Heart left ventricle (tissue), 13 donors: ENCODE results near the gene LCE4A.

Source experiments
- CTCF ChIP-seq, 12 donors: fragments of 200-600 bp; sonication (generic) in 4 of 12; IDR thresholded peaks; one replicate each; pipeline versions ENCODE4 v1.5.0 to v1.8.0; 2018 to 2022; ENCODE audit warnings: antibody characterized with exemption in 12 of 12, mild to moderate bottlenecking in 5 of 12
- POLR2A ChIP-seq, 2 donors: fragments of 450-650 bp; IDR thresholded peaks; one replicate each; pipeline ENCODE4 v1.6.1; 2017; ENCODE audit warnings: antibody characterized with exemption in 2 of 2, mild to moderate bottlenecking in 2 of 2, moderate library complexity in 2 of 2
- donor health status: ischemic (EF 13 %, LVEDD 7.1; RV severe dilation, severe dysfunction).
- donor health status: DM: no; HTN: yes; CAD: no.
- donor health status: DM: no; HTN: no; CAD: no.
- donor health status: ischemic (EF 25% LVEDD 6.9; RV normal size, moderate dysfunction).
- donor health status: ischemic (EF 25% LVEDD 5.7; RV mildly dilated, moderate dysfunction).
- donor health status: ischemic (EF 35%, LVEDD 5.7; RV mildly dilated, moderate dysfunction).
- donor health status: nonischemic (EF 11% LVEDD 7.7; RV severe dilation, severe dysfunction).
- donor health status: DM: yes; HTN: yes; CAD: no.
- donor health status: PGD.
- donor health status: ischemic (EF 29% LVEDD 5.4; RV normal size, mild dysfunction).
- donor health status: nonischemic (EF 23%, LVEDD 6.1; RV moderate dilation, normal function).

- TF ChIP-seq CTCF (IDR thresholded peaks at IDR 0.05) (no peak), POLR2A (IDR thresholded peaks at IDR 0.05) (no peak)
These were observed 28.5 kb upstream of the LCE4A start for GRCh38 chr1:152679459-152679858.
